Activated gamma-delta T cell (primary cell): ENCODE measurements around the gene NR1I2.

Experiments used
- DNase-seq: peaks from one replicate; lab custom pipeline; 2025; lab: John Stamatoyannopoulos, UW
- total RNA-seq, 2 donors: gene quantifications; one replicate each; lab custom pipeline; 2026; lab: John Stamatoyannopoulos, UW

The NR1I2 gene
- 0.44 to 0.61 reads per million in 2 donors for total RNA-seq

DNA sequence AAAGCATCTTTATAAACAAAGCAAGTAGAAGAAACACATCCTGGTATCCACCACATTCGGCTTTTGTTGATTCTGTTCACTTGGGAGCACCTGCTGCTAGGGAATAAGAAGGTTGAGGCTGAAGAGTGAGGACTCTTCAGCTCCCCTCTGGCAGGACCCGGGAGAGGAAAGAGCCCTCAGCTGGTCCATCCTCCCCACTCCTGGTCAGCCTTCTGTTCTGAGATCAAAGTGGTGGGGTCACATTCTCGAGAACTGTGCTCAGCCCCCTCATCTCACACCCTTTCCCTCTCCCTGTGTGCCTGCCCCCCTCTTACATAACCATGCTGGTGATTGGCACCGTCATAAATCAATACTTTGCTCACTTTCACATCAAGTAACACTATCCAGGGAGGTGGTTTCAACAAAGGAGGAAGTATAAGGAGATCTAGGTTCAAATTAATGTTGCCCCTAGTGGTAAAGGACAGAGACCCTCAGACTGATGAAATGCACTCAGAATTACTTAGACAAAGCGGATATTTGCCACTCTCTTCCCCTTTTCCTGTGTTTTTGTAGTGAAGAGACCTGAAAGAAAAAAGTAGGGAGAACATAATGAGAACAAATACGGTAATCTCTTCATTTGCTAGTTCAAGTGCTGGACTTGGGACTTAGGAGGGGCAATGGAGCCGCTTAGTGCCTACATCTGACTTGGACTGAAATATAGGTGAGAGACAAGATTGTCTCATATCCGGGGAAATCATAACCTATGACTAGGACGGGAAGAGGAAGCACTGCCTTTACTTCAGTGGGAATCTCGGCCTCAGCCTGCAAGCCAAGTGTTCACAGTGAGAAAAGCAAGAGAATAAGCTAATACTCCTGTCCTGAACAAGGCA, at the start of gene NR1I2:
Gene NR1I2, plus strand, starts transcription at position 772 of the 869 bp plus-strand sequence.
- no peak for DNase-seq

- DNase-seq = no peak
Observed at GRCh38 chr3:119733812-119734211, 48.1 kb upstream of the NR1I2 start.

DNA sequence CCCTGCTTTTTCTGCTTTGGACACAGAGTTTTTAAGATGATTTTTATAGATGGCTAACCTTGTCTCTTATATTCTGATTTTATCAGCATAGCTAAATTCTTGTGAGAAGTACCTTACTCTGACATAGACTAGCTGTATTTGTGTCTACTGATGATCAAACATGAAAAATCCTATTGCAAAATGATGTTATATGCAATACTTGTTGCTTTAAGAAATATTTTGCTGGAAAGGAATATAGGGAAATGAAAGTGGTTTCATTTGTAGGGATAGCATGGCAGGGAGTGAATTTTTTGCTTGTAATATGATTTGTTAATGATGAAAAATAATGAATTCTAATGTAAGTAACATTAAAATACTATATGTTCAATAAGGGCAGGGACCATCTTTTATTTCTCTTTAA, 43.2 kb upstream of the NR1I2 start:
- DNase-seq = no peak

GRCh38 chr3:119741657-119742590, 40.0 kb upstream of the NR1I2 start:
- DNase-seq = no peak

- DNase-seq = no peak
Observed at GRCh38 chr3:119743921-119744320, 38.0 kb upstream of the NR1I2 start.

- no peak for DNase-seq
Observed at GRCh38 chr3:119745942-119746341, 36.0 kb upstream of the NR1I2 start.

- no peak for DNase-seq
Observed at GRCh38 chr3:119746423-119746822, 35.5 kb upstream of the NR1I2 start.

DNA sequence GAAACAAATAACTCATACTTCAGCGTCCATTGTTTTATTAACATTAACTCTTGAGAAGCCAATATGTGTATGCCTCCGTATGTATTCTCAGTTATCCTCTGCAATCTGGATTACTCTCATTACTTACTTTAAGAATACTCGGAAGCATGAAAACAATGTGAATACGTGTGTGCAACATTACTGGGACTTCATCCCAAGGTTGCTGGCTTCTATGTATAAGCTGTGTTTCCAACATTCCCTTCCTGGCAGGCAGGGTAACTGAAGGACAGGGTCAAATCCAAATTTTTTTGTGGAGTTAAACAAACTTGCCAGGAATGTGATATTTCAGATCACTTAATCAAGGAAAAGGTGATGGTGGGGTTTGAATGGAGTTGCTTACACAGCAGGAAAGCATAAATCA, 34.5 kb upstream of the NR1I2 start:
- no peak for DNase-seq

DNA sequence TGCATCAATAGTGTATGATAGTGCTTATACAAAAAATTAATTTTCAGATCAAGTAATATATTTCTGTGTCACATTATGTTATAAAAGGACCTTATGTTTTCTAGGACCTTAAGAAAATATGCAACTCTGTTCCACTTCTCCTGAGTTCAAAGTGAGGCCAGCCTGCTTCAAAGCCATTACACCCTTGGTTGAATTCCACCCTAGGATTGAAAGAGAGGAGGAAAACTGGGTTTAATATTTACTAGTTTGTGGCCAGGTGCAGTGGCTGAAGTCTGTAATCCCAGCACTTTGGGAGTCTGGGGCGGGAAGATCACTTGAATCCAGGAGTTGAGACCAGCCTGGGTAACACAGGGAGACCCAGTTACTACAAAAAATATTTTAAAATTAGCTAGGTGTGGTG, 32.9 kb upstream of the NR1I2 start:
- no peak for DNase-seq

DNA sequence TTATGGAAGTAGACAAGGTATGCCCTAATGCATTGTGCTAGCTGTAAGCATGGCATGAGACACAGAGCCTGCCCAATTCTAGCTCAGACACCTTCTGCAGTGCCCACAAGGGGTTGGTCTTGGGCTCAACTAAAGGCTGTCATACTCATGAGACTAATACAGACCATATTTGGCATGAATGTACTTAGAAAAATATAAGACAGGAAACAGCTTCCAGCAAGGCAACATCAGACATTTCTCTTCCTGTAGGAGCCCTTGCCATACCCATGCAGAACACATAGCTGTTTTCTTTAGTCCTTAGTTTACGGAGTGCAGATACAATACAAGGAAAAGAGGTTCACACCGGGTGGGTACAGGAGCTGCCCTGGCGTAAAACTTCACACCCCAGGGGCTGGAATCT, 30.5 kb upstream of the NR1I2 start:
- no peak for DNase-seq

- no peak for DNase-seq
Observed at GRCh38 chr3:119759962-119760361, 21.9 kb upstream of the NR1I2 start.

- no peak for DNase-seq
Observed at GRCh38 chr3:119762876-119763275, 19.0 kb upstream of the NR1I2 start.

DNA sequence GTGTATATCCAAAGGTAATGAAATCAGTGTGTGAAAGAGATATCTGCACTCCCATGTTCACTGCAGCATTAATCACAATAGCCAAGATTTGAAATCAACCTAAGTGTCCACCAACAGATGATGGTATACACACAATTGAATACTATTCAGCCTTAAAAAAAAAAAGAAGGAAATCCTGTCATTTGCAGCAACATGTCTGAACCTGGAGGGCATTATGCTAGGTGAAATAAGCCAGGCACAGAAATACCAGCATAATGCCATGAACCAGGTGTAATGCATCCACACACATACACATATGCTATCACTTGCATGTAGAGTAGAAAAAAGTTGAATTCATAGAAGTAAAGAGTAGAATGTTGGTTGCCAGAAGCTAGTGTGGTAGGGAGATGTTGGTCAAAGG, 18.4 kb upstream of the NR1I2 start:
- no peak for DNase-seq

GRCh38 chr3:119765239-119765638, 16.7 kb upstream of the NR1I2 start:
- no peak for DNase-seq

DNA sequence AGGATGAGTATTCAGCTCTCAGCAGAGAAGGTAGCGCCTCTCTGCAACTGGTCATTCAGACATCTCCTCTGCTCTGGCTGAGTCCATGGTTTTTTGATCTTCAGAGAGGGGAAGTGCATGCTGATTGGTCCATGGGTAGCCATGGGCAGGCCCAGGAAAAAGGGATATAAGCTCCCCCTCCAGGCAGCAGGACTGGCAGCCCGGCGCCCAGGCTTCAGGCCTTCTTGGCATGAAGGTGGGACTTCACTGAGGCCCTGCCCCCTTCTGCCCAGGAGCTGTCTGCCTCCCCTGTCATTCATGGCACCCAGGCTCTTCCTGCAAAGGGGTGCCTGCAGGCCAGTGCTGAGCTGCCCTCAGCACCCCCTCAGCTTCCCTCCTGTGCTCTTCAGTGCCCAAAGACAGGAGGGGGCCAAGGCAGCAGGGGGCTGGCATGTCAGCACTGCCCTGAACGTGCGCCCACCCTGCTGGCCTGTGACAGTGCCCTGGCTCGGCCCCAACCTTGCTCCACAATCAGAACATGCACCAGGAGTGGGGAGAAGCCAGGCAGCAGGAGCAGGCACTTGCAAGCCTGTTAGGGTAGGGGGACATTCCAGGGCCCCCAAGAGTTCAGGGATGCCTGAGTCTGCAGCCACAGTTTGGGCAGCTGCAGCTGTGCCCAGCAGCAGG, 13.8 kb upstream of the NR1I2 start:
- no peak for DNase-seq

DNA sequence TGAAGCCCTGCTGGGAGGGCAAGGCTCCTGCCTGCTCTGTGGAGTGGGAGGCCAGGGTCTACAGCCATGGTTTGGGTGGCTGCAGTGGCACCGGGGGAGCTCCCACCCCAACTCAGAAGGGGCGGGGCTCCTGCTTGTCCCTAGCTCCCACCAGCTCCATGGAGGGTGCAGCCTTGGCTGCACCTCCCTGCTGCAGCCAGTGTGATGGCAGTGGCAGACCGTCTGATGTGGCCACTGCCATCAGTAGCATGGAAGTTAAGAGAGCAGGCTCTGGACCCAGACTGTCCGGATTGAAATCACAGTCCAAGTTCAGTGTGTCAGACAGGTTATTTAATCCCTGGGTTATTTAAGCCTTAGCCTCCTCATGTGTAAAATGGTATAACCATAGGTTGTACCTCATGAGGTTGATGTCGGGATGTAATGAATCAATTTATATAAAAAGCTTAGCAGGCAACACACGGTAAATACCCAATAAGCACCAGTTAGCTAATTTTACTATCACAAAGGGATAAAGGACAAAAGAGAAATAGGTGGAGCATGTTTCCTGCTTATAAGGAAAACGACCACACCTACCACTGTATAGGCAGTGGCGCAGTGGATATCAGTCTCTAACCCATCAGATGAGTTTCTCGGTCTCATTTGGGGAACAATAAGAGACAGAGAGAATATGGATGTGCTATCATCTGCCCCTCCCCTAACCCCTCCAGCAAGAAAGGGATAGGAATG, 13.1 kb upstream of the NR1I2 start:
- no peak for DNase-seq

- DNase-seq = no peak
Observed at GRCh38 chr3:119769394-119770149, 12.3 kb upstream of the NR1I2 start.

GRCh38 chr3:119774444-119774843, 7.5 kb upstream of the NR1I2 start:
- no peak for DNase-seq

- no peak for DNase-seq
Observed at GRCh38 chr3:119776304-119776703, 5.6 kb upstream of the NR1I2 start.

- DNase-seq = no peak
Observed at GRCh38 chr3:119778176-119778575, 3.7 kb upstream of the NR1I2 start.

- no peak for DNase-seq
Observed at GRCh38 chr3:119778811-119779210, 3.1 kb upstream of the NR1I2 start.
